HG02623 (cell line): Measurements from ENCODE around the gene TMEM120A.

Experiments
- ATAC-seq: cut with Tn5 transposase; IDR thresholded peaks from one replicate; pipeline ENCODE4 v1.9.1; 2021; ENCODE audit warnings: moderate library complexity; ENCODE audit not compliant: unreplicated experiment

TMEM120A gene

DNA sequence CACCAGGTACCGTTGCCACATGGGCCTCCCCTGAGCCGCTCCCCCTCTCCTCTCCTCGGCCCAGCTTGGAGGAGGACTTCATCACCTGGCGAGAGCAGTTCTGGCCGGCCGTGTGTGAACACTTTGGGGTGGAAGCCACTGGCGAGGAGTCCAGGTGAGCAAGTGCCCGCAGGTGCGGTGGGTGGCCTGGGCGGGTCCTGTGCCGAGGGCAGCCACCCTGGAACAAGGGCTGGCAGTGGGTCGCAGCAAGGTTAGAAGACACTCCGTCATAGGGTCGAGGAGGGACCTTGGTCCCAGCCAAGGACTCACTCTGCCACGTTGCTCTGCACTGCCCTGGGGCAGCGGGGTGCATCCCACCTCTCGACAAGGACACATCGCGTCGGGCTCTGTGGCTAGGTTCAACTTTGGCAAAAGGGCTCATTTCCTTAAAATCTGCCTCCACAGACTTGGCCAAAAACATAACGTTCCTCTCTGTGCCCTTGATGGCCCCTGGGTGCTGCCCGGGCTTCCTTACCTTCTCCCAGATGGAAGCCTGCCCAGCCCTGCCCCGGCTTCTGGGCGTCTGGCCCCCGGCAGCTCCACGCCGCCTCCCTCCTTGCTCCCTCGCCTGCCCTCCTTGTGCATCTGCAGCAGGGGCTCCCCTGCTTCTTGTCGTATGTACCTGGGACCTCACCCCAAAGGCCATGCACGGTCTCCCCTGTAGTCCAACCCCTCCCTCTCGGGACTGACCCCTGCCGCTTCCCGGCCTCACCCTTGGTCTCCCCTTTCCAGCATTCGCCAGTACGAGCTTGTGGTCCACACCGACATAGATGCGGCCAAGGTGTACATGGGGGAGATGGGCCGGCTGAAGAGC, 12.7 kb downstream of the TMEM120A start:
- no peak for ATAC-seq

DNA sequence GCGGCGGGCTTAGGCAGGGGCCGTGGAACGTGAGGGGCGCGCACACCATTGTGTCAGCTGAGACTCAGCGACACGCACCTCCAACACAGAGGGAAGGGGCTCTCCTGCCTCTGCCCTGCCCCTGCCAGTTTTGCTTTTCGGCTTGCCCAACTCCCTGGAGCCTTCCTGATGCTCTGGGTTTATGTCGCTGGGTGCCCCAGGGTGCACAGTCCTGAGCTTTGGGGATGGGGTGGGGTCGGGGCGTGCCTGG, 13.3 kb downstream of the TMEM120A start:
- ATAC-seq = no peak

DNA sequence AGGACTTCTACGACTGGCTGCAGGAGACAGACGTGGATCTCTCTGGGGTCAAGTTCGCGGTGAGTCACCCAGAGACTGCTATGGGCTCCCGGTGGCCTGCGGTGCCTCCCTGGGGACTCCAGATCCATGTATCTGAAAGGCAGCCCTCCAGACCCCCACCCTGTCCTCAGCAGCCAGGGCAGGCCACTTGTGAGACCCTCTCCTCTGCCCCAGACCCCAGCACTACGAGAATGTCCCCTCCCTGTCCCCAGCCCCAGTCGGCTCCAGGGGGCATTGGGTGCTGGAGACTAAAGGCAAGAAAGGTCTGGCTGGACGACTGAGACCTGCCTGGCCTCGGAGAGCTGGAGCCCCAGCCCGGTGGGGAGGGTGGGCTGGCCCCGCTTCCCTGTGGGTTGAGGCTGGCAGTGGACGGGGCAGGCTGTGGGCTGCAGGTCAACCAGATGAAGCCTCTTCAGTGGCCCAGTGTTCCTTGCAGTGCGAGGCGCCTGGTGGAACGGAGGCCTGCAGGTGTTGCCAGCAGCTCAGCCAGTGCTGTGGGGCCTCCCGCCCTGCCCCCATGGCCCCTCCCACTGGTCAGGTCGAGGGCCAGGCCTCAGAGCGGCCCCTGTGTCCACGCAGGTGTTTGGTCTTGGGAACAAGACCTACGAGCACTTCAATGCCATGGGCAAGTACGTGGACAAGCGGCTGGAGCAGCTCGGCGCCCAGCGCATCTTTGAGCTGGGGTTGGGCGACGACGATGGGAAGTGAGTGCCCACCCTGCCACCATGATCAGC, 13.8 kb downstream of the TMEM120A start:
- no peak for ATAC-seq

DNA sequence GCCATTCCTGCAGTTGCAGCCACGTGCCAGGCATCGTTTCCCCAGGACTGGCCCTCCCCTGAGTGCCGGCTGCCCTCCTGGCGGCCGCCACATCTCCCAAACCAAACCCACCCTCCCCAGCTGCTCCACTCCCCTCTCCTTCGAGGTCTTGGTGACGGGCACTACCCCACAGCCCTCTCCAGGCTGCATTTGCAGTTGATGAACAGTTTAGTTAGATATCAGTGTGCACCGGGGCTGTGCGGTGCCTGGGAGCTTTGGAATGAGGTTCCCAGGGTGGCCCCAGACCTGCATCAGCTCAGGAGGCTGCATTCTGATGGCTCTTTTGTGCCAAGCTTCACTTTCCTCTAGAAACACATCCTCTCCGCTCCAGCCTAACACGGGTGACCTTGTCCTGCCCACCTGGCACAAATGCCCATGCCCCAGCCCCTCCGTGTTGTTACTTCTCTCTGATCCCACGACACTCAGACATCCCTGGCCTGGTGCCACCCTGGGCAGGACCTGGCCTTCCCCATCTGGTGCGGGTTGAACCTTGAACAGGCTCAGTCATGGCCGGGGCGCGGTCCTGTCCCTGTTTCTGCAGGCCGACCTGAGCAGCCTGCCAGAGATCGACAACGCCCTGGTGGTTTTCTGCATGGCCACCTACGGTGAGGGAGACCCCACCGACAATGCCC, 14.5 kb downstream of the TMEM120A start:
- no peak for ATAC-seq

DNA sequence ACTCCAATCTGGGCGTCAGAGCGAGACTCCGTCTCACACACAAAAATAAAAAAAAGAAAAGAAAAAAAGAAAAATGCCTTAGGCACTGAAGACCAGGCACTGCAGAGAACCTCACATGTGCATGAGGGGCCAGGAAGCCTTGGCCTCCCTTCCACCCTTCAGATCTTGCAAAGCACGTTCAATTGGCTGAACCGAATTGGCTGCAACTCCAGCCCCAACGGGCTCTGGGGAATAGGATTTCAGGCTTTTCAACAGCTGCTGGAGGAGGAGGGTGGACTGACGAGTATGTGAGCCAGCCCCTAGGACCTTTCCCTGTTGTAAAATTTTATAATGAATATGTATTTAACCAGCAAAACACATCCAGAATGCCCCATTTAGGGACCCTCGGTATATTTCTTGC, 16.7 kb downstream of the TMEM120A start:
- no peak for ATAC-seq

DNA sequence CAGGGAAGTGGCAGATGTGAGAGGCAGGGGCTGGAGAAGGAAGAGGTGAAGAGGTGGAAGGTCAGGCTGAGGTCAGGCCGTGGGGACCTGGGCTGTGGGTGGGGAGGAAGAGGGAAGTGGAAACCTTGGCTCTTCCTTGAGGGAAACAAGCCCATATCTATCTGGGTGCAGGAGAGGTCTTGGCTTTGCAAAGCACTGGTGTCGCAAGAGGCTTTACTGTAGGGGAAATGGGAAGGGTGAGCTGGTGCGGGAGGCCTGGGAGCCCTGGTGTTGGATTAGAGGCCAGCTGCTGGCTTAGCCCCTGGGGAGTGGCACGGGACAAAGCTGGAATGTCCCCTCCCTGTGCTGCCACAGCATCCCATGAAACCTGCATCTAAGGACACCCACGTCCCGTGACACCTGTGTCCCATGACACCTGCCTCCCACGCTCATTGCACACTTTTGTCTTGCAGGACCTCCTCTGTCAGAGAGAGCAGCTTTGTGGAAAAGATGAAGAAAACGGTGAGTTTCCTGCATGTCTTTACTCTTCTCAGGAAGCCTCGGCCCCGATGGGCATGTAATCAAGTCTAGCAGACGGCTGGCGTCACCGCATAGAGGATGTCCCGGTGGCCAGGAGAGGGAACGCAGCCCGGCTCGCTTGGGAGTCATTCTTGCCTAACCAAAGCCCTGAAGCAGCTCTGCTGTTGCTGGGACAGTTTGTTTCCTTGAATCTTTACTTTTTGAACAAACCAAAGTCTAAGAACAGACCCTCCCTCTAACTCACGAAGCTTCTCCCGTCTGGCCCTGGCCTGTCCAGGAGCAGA, 22.2 kb downstream of the TMEM120A start:
- no peak for ATAC-seq

DNA sequence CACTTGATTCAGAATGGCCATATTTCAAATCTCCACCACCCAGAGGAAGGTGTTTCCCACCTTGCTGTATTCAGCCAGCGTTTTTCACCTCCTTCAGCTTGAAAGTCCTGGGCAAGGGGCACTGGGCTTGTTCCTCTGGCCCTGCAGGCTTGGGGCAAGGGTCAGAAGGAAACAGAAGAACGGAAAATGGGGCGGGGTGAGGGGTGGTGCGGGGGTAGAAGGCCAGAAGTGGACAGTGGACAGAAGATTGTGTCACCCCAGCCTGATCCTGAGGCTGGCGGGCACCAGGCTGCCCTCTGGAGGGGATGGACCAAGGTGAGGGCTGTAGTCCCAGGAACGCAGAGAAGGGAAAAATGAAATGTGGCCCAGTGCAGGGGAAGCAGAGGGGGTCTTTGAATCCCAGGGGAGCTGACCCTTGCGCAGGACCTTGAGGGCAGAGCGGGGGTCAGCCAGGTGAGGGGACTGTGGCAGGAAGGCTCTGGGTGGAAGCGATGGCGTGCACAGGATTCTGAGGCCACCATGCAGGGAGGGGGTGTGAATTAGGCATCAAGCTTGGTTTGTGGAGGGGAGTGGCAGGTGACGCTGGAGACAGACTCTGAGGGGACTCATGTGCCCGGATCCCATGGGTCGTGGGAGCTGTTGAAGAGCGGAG, 23.0 kb downstream of the TMEM120A start:
- ATAC-seq = no peak

DNA sequence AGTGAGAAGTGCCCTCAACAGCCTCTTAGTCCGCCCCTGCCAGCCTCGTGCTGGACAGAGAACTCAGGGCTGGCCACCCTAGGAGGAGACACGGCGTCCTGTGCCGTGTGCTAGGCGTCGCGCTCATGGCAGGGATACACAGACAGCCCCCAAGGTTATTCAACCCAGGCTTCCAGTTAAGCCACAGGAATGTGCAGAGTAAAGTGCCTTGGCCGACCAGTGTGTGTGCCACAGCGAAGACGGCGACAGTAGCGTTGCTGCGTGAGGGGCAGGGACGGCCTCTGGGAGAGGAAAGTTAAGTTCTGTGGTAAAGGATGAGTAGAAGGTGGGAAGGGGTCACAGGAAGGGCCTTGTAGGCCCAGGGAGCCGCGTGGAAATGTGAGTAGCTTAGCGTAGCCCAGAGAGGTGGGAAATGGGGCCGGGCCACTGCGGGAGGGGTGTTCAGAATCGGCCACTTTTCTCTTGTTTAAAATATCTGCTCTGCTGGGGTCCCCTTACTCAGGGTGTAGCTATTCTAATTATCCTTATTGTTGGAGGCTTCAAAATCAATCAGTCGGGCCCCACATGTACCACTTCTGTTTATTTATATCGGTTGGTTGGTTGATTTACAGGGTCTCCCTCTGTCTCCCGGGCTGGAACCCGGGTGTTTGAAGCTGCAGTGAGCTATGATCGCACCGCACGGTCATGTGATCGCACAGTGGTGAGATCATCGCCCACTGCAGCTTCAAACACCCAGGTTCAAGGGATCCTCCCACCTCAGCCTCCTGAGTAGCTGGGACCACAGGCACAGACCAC, 24.5 kb downstream of the TMEM120A start:
- ATAC-seq = no peak

DNA sequence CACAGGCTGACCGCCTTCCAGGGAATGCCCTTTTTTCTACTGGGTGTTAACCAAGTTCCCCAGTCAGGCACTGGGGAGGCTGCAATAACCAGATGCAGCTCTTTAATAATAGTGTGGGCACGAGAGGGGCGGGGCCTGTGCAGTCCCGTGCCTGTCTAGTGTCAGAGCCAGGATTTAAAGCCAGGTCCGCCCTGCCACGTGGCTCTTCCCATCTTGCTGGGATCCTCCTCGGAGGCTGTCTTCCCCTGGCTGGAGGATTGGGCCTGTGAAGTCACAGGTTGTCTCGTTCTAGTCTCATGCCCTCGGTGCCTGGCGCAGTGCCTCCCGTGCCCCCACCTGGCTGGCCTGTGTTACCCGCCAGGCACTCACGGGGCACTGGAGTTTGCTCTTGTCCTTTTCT, 25.2 kb downstream of the TMEM120A start:
- no peak for ATAC-seq

DNA sequence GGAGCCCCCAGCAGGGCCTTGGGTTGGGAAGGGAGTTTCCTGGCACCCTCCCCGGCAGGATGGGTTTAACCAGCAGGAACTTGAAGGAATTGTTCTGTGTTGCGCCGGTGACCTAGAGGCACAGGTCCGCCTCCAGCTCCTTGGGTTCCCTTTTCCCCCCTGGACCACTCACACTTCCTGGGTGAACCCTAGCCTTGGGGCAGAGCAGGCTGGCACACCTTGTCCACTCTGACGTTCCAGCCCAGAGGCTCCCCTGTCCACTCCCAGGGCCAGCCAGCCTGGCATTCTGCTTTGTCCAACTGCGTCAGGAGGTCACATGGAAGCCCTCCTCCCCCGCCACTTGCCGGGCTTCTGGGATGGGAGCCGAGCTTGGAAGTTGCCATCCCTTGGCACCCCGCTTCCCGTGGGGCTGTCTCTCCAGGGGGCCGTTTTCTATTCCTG, 25.8 kb downstream of the TMEM120A start:
- no peak for ATAC-seq

DNA sequence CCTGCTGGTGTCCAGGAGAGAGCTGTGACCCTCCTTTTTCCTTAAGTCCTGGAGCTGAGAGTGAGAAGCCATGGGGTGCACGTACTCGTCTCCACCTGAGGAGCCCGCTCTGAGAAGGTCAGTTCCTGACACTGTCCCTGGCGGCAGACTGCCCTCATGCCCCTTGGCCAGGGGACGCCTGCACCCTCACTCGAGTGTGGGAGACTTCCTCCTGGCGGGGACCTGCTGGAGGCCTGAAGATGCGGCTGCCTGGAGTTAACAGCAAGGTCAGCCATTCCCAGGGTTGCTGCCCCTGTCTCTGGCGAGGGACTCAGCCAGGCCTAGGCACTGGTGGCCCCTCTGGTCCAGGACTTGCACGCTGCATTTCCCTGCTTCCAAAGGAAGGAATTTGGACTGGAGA, 26.4 kb downstream of the TMEM120A start:
- ATAC-seq = no peak

DNA sequence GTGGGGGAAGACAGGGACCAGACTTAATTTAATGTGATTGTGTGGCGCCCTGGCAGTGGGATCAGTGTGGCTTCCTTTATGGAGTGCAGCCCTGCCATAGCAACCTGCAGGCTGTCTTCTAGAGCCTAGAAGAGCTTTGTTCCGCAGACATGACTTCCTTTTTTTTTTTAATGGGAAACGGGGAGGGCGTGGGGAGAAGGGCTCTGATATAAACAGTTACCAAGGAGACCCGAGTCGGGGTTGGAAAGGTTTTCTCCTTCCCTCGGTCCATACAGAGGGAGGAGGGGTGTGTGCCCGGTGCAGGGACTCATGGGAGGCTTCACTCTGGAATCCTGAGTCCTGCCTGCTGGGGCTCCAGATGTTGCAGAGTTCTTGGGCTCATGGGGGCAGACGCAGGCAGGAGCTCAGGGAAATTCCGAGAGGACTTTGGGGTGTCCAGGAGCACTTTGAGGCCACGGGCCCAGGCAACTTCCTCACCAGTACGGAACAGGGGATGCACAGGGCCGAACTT, 26.9 kb downstream of the TMEM120A start:
- ATAC-seq = no peak

DNA sequence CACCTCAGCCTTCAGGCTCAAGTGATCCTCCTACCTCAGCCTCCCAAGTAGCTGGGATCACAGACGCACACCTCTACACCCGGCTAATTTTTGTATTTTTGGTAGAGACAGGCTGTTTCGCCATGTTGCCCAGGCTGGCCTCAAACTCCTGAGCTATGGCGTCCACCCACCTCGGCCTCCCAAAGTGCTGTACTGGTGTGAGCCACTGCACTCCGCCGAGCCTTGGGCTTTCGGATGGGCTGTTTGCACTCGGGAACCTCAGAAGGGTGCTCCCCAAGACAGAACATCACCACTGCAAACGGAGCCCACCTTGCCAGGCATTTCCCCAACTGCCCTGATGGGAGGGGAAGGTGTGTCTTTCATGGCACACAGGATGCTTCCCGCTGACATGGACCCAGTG, 27.3 kb downstream of the TMEM120A start:
- no peak for ATAC-seq

DNA sequence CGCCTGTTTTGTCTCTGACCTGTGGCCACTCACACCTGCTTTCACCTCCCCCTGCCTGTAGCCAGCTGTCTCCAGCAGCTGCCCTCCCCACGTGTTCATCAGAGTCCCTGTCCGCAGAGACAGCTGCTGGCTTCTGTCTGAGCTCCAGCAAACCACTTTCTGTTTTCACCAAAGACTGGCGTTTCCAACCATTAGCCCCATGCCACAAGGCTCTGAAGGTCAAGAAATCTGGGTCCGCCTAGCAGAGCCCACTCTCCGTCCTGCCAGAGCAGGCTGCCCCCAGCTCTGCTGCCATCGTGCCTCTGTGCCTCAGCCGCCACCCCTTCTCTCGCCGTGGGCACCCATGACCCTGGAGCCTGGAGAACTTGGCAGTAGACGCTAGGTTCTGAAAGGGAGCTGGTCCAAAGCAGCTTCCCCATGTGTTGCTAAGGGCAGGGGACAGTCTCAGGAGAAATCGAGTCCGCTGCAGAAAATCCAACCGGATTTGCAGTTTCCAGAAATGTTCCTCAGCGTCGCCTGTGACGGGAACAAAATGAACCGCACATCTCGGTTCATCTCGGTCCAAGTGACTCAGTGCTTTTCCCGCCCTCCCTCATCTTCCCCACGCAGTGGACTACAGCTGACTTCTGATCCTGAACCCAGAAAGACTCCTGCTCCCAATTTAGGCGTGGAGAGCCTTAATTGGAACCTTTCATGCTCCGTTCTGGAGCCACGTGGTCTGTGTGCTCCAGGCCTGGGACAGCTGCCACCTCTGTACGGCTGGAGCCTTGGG, 28.0 kb downstream of the TMEM120A start:
- no peak for ATAC-seq

DNA sequence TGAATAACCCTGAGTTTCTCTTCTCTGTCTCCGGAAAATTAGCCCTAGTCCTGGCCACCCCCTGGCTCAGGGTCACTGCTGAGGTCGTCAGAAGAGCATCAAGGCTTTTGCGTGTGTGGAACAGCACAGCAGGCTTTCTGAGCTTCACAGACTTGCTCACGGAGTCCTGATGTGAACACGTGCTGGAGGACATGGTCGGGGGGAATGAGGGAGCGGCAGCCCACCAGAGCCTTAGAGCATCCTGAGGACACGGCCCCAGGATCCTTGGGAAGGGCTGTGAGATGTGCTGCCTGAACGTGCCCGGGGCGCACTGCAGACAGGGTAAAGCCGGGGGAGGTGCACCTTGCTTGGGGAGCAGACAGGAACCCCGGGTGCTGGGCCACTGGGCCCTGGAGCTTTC, 28.8 kb downstream of the TMEM120A start:
- ATAC-seq = no peak

DNA sequence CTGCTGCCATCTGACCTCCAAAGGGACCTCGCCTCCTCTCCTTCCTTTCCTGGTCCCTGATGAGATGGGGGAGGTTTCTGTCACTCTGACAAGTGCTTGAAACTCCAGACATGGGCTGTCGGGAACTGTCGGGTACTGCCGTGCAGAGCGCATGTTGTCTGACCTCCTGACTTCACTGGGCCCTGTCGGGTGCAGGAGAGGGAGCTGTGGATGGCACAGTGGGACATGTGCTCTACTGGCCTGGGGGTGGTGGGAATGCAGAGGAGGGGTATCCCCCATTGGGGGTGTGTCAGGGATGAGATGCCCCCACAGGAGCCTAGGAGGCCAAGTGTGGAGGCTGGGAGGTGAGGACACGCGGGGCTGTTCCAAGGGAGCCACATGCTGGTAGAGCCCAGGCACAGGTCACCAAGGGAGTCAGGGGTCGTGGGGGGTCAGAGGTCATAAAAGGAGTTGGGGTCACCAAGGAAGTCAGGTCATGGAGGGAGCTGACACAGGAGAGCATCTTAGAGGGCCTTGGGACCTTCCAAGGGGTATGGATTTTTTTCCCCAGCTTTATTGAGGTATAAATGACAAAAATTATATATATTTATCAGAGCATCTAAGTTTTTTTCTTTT, 30.9 kb downstream of the TMEM120A start:
- no peak for ATAC-seq

DNA sequence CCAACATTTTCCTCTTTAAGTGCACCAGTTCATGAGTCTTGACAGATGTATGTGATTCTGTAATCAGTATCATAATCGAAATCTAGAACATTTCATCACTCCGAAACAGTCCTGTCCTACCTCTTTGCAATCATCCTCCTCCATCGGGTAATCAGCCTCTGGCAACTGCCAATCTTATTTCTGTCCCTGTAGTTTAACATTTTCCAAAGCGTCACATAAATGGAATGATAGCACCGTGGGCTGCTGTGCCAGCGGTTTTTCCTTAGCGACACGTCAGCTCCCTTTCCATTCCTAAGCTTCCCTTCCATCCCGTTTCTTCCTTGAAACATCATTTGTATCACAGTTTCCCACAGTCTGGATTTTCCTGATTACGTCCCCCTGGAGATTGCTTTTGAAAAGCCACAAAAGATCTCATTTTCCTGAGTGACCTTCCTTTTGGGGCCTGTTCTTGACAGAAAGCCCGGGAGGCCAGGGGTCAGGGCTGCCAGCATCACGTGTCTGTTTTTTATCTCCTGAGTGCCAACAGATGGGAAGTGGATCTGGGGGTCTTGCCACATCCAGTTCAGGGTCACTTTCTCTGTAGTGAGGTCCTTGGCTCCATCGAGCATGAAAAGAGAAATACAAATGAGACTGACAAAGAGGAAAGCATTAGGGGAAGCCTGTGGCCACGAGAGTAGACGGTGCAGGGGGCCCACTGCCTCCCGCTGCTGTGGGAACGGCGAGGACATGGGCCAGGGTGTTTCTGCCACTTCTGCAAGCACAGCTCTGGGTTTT, 31.6 kb downstream of the TMEM120A start:
- ATAC-seq = no peak

DNA sequence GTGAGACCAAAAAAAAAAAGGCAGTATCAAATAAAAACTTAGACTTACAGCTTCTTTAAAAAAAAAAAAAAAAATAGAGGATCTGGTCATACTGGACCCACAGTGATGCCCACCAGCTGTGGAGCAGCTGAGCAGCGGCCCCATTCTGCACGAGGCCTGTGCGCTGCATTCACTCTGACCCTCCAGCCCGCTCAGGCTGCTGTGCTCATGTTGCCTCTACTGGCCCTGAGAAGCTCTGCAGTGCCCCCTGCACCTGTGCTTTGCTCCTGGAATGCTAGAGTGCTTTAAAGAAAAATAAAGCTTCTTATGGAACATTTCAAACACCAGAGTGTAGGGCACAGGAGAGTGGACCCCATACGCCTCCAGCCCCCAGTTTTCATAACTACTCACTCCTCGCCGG, 33.2 kb downstream of the TMEM120A start:
- ATAC-seq = no peak
